Heart left ventricle (tissue), 13 donors: ENCODE data around the gene RRP8.

Experiments used
- POLR2A ChIP-seq, 2 donors: fragments of 450-650 bp; IDR thresholded peaks; one replicate each; pipeline ENCODE4 v1.6.1; 2017; ENCODE audit warnings: antibody characterized with exemption in 2 of 2, mild to moderate bottlenecking in 2 of 2, moderate library complexity in 2 of 2
- TF ChIP-seq, protein P1 (sequence below), 12 donors: fragments of 200-600 bp; sonication (generic) in 4 of 12; IDR thresholded peaks; one replicate each; pipeline versions ENCODE4 v1.5.0 to v1.8.0; 2018 to 2022; ENCODE audit warnings: antibody characterized with exemption in 12 of 12, mild to moderate bottlenecking in 5 of 12
- donor health status: ischemic (EF 13 %, LVEDD 7.1; RV severe dilation, severe dysfunction).
- donor health status: DM: no; HTN: yes; CAD: no.
- donor health status: DM: no; HTN: no; CAD: no.
- donor health status: ischemic (EF 25% LVEDD 6.9; RV normal size, moderate dysfunction).
- donor health status: ischemic (EF 25% LVEDD 5.7; RV mildly dilated, moderate dysfunction).
- donor health status: ischemic (EF 35%, LVEDD 5.7; RV mildly dilated, moderate dysfunction).
- donor health status: nonischemic (EF 11% LVEDD 7.7; RV severe dilation, severe dysfunction).
- donor health status: DM: yes; HTN: yes; CAD: no.
- donor health status: PGD.
- donor health status: ischemic (EF 29% LVEDD 5.4; RV normal size, mild dysfunction).
- donor health status: nonischemic (EF 23%, LVEDD 6.1; RV moderate dilation, normal function).

DNA sequence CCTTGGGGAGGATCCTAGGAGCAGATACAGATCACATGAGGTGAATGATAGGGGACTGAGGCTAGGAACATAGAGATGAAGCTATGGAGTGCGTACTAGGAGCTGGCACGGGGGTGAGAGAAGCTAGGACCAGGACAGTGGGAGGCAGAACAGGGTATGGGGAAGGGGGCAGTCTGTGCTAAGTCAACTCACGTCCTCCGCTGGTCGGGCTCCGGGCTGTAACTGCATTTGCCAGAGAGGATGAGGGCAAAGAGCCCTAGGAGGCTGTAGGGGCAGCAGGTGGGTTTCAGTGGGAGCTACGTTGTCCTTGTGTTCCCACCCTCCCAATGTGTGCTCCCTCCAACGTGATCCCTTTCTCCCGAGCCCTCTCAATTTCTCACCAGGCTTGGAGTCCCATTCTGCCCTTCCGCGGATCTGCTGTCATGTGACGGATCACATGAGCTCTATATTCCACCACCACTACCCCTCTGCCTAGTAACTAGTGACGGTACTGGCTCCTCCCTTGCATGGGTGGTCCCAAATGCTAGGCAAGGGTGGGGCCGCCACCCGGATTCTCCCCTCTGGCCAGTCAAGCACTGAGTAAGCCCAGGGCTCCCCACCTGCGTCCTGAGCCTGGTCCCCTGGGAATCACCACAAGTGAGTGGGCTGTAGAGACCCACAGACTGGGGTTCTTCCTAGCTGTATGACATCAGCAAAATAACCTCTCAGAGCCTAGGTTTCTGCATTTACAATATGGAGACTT is 15.8 kb upstream of the RRP8 start, which contains the start of gene TPP1:
- TF ChIP-seq, protein P1, sequence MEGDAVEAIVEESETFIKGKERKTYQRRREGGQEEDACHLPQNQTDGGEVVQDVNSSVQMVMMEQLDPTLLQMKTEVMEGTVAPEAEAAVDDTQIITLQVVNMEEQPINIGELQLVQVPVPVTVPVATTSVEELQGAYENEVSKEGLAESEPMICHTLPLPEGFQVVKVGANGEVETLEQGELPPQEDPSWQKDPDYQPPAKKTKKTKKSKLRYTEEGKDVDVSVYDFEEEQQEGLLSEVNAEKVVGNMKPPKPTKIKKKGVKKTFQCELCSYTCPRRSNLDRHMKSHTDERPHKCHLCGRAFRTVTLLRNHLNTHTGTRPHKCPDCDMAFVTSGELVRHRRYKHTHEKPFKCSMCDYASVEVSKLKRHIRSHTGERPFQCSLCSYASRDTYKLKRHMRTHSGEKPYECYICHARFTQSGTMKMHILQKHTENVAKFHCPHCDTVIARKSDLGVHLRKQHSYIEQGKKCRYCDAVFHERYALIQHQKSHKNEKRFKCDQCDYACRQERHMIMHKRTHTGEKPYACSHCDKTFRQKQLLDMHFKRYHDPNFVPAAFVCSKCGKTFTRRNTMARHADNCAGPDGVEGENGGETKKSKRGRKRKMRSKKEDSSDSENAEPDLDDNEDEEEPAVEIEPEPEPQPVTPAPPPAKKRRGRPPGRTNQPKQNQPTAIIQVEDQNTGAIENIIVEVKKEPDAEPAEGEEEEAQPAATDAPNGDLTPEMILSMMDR (IDR thresholded peaks at IDR 0.05) = no peak
- peak in 1 of 2 donors; percentile 74 for TF ChIP-seq POLR2A (IDR thresholded peaks at IDR 0.05)
